ENCODE measurements around the gene GUCY2C.

GUCY2C gene

GRCh38 chr12:14567351-14568162 lies 128.8 kb downstream of the GUCY2C start, which contains the start of gene PLBD1:
Gene PLBD1, minus strand, starts transcription at chr12:14567883. Its CDS starts 187 bp downstream, at chr12:14567696.
- peak; percentile 73 to 81 (median 77) for DNase-seq

- no peak for DNase-seq
Measured at GRCh38 chr12:14564336-14564959, 132.0 kb downstream of the GUCY2C start.

- DNase-seq: no peak
Measured at GRCh38 chr12:14563046-14563445, 133.4 kb downstream of the GUCY2C start.

Measured in suppressor macrophage treated with lipopolysaccharide for 1 hour (primary cell).